GM23338 (cell line): ENCODE data around the gene NEK4. TPM values are rescaled to one million over a fixed set of nuclear protein-coding genes. Genes with fewer than 3 reads are reported as not detected.
A peak's percentile ranks its signal among the peaks of the same experiment; 100 is the strongest.

Experiments
- ATAC-seq: fragments of 200-7000 bp; cut with Tn5 transposase; 3 replicates; pipeline ENCODE4 v1.9.1; 2020
- DNase-seq: peaks from one replicate; pipeline ENCODE4 v3.0.0-alpha.2; 2015; ENCODE audit warnings: low spot score
- H2AFZ ChIP-seq: fragments of 200-600 bp; sonication (generic); 2 replicates; pipeline ENCODE4 v1.8.0; 2016; ENCODE audit warnings: antibody characterized with exemption, mild to moderate bottlenecking, moderate library complexity
- H3F3A ChIP-seq: fragments of 200-600 bp; sonication (generic); replicated peaks from 2 replicates; pipeline ENCODE4 v1.8.0; 2017; ENCODE audit warnings: antibody characterized with exemption, mixed run types, low read depth
- H3K27ac ChIP-seq: fragments of 200-600 bp; sonication (generic); 2 replicates; pipeline ENCODE4 v1.6.1; 2016; ENCODE audit warnings: low read depth
- H3K27me3 ChIP-seq: fragments of 200-600 bp; sonication (generic); 2 replicates; pipeline ENCODE4 v1.8.0; 2016; ENCODE audit warnings: mild to moderate bottlenecking, mixed run types, moderate library complexity; ENCODE audit not compliant: insufficient read depth
- H3K36me3 ChIP-seq: fragments of 200-600 bp; sonication (generic); 2 replicates; pipeline ENCODE4 v1.8.0; 2016; ENCODE audit warnings: mild to moderate bottlenecking; ENCODE audit not compliant: insufficient read depth
- H3K4me1 ChIP-seq: fragments of 200-600 bp; sonication (generic); 2 replicates; pipeline ENCODE4 v1.8.0; 2016; ENCODE audit warnings: mild to moderate bottlenecking, moderate library complexity; ENCODE audit not compliant: insufficient read depth
- H3K4me2 ChIP-seq: fragments of 200-600 bp; sonication (generic); 2 replicates; pipeline ENCODE4 v1.7.1; 2017; ENCODE audit warnings: mixed run types
- H3K4me3 ChIP-seq: fragments of 200-600 bp; sonication (generic); 2 replicates; pipeline ENCODE4 v1.6.1; 2016; ENCODE audit warnings: mixed run types
- H3K79me2 ChIP-seq: fragments of 200-600 bp; sonication (generic); replicated peaks from 2 replicates; pipeline ENCODE4 v1.8.0; 2017; ENCODE audit warnings: mild to moderate bottlenecking; ENCODE audit not compliant: insufficient read depth
- H3K9me2 ChIP-seq: fragments of 200-600 bp; sonication (generic); 2 replicates; pipeline ENCODE4 v1.8.0; 2017; ENCODE audit not compliant: insufficient read depth
- H4K20me1 ChIP-seq: fragments of 200-600 bp; sonication (generic); replicated peaks from 2 replicates; pipeline ENCODE4 v1.8.0; 2017; ENCODE audit warnings: mild to moderate bottlenecking; ENCODE audit not compliant: insufficient read depth
- H3K27ac Mint-ChIP-seq: 2 replicates; pipeline ENCODE4 v1.8.0; 2020; ENCODE audit warnings: inconsistent platforms, mild to moderate bottlenecking, moderate library complexity, mixed read lengths
- H3K27me3 Mint-ChIP-seq: 3 replicates; pipeline ENCODE4 v1.8.0; 2022; ENCODE audit warnings: low read depth, mild to moderate bottlenecking, moderate library complexity, mixed read lengths, inconsistent platforms; ENCODE audit not compliant: insufficient read depth, poor library complexity
- H3K36me3 Mint-ChIP-seq: 3 replicates; pipeline ENCODE4 v1.8.0; 2021; ENCODE audit warnings: low read depth, mild to moderate bottlenecking, inconsistent platforms, moderate library complexity, mixed read lengths
- H3K4me1 Mint-ChIP-seq: 3 replicates; pipeline ENCODE4 v1.8.0; 2020; ENCODE audit warnings: mild to moderate bottlenecking, inconsistent platforms, mixed read lengths
- H3K4me3 Mint-ChIP-seq: 3 replicates; pipeline ENCODE4 v1.8.0; 2021; ENCODE audit warnings: moderate library complexity, mild to moderate bottlenecking, inconsistent platforms, mixed read lengths
- H3K9me3 Mint-ChIP-seq: 3 replicates; pipeline ENCODE4 v1.8.0; 2020; ENCODE audit warnings: moderate library complexity, mild to moderate bottlenecking, inconsistent platforms, mixed read lengths
- CREB1 ChIP-seq: fragments of 250-450 bp; sonication (Bioruptor Pico); IDR thresholded peaks from 2 replicates; pipeline ENCODE4 v1.5.0; 2020; ENCODE audit warnings: low read depth, mild to moderate bottlenecking, moderate library complexity
- CTCF ChIP-seq, 2 experiments: fragments of 200-600 bp in 1 of 2; sonication (generic) in 1 of 2; conservative IDR thresholded peaks; 2 replicates each; pipeline versions ENCODE4 v1.5.1 to v1.6.1; 2016 to 2017; ENCODE audit warnings: antibody characterized with exemption in 2 of 2, low read depth in 2 of 2, mild to moderate bottlenecking in 2 of 2, moderate library complexity in 1 of 2
- ETS1 ChIP-seq: IDR thresholded peaks from 2 replicates; pipeline ENCODE4 v1.6.1; 2016; ENCODE audit warnings: antibody characterized with exemption
- EZH2 ChIP-seq: fragments of 200-600 bp; sonication (generic); IDR thresholded peaks from one replicate; pipeline ENCODE4 v1.8.0; 2017; ENCODE audit warnings: antibody characterized with exemption, mild to moderate bottlenecking, low read depth; ENCODE audit not compliant: unreplicated experiment
- JUNB ChIP-seq: IDR thresholded peaks from one replicate; pipeline ENCODE4 v1.6.1; 2016; ENCODE audit warnings: antibody characterized with exemption; ENCODE audit not compliant: unreplicated experiment
- NANOG ChIP-seq: IDR thresholded peaks from 2 replicates; pipeline ENCODE4 v1.6.1; 2016; ENCODE audit warnings: antibody characterized with exemption, borderline replicate concordance
- POLR2AphosphoS5 ChIP-seq: IDR thresholded peaks from 2 replicates; pipeline ENCODE4 v1.6.1; 2016; ENCODE audit warnings: antibody characterized with exemption, low read depth
- REST ChIP-seq: IDR thresholded peaks from one replicate; pipeline ENCODE4 v1.6.1; 2018; ENCODE audit warnings: antibody characterized with exemption; ENCODE audit not compliant: unreplicated experiment
- ZNF331 ChIP-seq: fragments of 250-450 bp; sonication (Bioruptor Pico); IDR thresholded peaks from 2 replicates; pipeline ENCODE4 v1.5.0; 2020; ENCODE audit warnings: low read depth, mild to moderate bottlenecking, moderate library complexity
- ZNF462 ChIP-seq: fragments of 250-450 bp; sonication (Bioruptor Pico); IDR thresholded peaks from 2 replicates; pipeline ENCODE4 v1.5.0; 2020; ENCODE audit warnings: mild to moderate bottlenecking, moderate library complexity
- polyA plus RNA-seq: library from polyadenylated mRNA; unstranded; fragments of >200 nt; fragmentation: Nextera tagmentation; extraction: Ambion mirVana; gene quantifications from 2 replicates; pipeline ENCODE4 v1.2.1, GENCODE V29; 2016
- total RNA-seq: library from RNA; depleted of rRNA; stranded (reverse); fragments of >200 nt; shearing (Covaris generic); gene quantifications from 2 replicates; pipeline ENCODE4 v1.2.3, GENCODE V29; 2014

NEK4 gene
- total and polyA plus RNA-seq, 2 experiments from 2014 or later, result 8.6 to 42.7 TPM

- no peak for DNase-seq
- Histone ChIP-seq H3K4me2 (no peak overlapping the region), H4K20me1 (no peaks in the 10 kb centered on the region; the same call in none of the 2 replicates), H3K27me3 (no peaks in the 10 kb centered on the region), H3K27ac (0 out of 2 replicates have a peak overlapping the region, but pooled peaks have one; percentile 45), H3K9me2 (no peaks in the 10 kb centered on the region), H2AFZ (no peak overlapping the region), H3K4me3 (no peak overlapping the region), H3K79me2 (peaks cover 39% of the 10 kb centered on the region), H3F3A (0 out of 2 replicates have a peak, but pooled peaks cover 2% of the 10 kb centered on the region), H3K4me1 (no peaks in the 10 kb centered on the region), H3K36me3 (peaks cover 24% of the 10 kb centered on the region)
- H3K9me3 Mint-ChIP-seq, result no peaks in the 10 kb centered on the region
- H3K36me3 Mint-ChIP-seq, result peaks cover 39% of the 10 kb centered on the region
- peaks cover 13% of the 10 kb centered on the region for H3K4me1 Mint-ChIP-seq
- H3K27me3 Mint-ChIP-seq, result peaks cover 2% of the 10 kb centered on the region
- no peak for ATAC-seq
- TF ChIP-seq JUNB (no peak), CREB1 (CRISPR knock-in tag) (no peak), ZNF462 (CRISPR knock-in tag) (no peak), EZH2 (no peak), ZNF331 (CRISPR knock-in tag) (no peak), NANOG (no peak), CTCF (conservative IDR thresholded peaks at IDR 0.05; ENCODE audit: low read depth in 2 of 2) (no peak), ETS1 (no peak), POLR2AphosphoS5 (no peak), REST (no peak)
- H3K27ac Mint-ChIP-seq, result peak overlapping the region; percentile 66; the same call in 1 of the 2 replicates
- H3K4me3 Mint-ChIP-seq, result no peak overlapping the region
Observed at GRCh38 chr3:52678265-52679198, 92.2 kb downstream of the NEK4 start.
